Upper lobe of left lung (tissue), 6 donors: Measurements from ENCODE around the gene ATL2. TPM values are rescaled to one million over a fixed set of nuclear protein-coding genes. Genes with fewer than 3 reads are reported as not detected.

Source experiments
- ATAC-seq, 2 donors: fragments of 200-7000 bp; cut with Tn5 transposase; one replicate each; pipeline ENCODE4 v1.9.1; 2022; ENCODE audit warnings: mild to moderate bottlenecking in 2 of 2, moderate library complexity in 2 of 2; ENCODE audit not compliant: low FRiP score in 2 of 2
- DNase-seq, 2 donors: peaks; one replicate each; pipeline ENCODE4 v3.0.0-alpha.2; 2019 to 2020
- H3K27ac ChIP-seq, 4 donors: fragments of 200-600 bp; sonication (generic); one replicate each; pipeline ENCODE4 v1.5.1; 2016 to 2019
- H3K27me3 ChIP-seq, 4 donors: fragments of 200-600 bp; sonication (generic); one replicate each; pipeline ENCODE4 v1.5.1; 2017 to 2019
- H3K36me3 ChIP-seq, 4 donors: fragments of 200-600 bp; sonication (generic); one replicate each; pipeline ENCODE4 v1.5.1; 2016 to 2019
- H3K4me1 ChIP-seq, 4 donors: fragments of 200-600 bp; sonication (generic); one replicate each; pipeline ENCODE4 v1.5.1; 2018 to 2019
- H3K4me3 ChIP-seq, 4 donors: fragments of 200-600 bp; sonication (generic); one replicate each; pipeline ENCODE4 v1.5.1; 2017 to 2019; ENCODE audit warnings: mild to moderate bottlenecking in 2 of 4, moderate library complexity in 1 of 4
- H3K9me3 ChIP-seq, 4 donors: fragments of 200-600 bp; sonication (generic); one replicate each; pipeline ENCODE4 v1.5.1; 2018 to 2019
- CTCF ChIP-seq, 6 experiments: fragments of 450-650 bp in 4 of 6; fragments of 200-600 bp in 2 of 6; sonication (generic) in 2 of 6; IDR thresholded peaks; one replicate each; pipeline ENCODE4 v1.5.1; 2016 to 2019; ENCODE audit warnings: antibody characterized with exemption in 6 of 6
- EP300 ChIP-seq, 4 donors: sonication (generic); formaldehyde crosslinking; IDR thresholded peaks; one replicate each; pipeline ENCODE4 v1.5.1; 2017; ENCODE audit warnings: antibody characterized with exemption in 4 of 4, control low read depth in 2 of 4
- POLR2A ChIP-seq, 4 donors: fragments of 450-650 bp; IDR thresholded peaks; one replicate each; pipeline ENCODE4 v1.5.1; 2016 to 2017; ENCODE audit warnings: antibody characterized with exemption in 4 of 4, mild to moderate bottlenecking in 2 of 4
- POLR2AphosphoS5 ChIP-seq, 2 donors: sonication (generic); formaldehyde crosslinking; IDR thresholded peaks; one replicate each; pipeline ENCODE4 v1.5.1; 2017; ENCODE audit warnings: antibody characterized with exemption in 2 of 2
- WGBS, 2 donors: methylation state at CpG; one replicate each; pipeline ENCODE4 v1.1.5; 2017 to 2018; 5-methylcytosine and 5-hydroxymethylcytosine counted together
- total RNA-seq, 6 donors: library from RNA; depleted of rRNA in 4 of 6; stranded (reverse); fragments of >200 nt in 4 of 6; gene quantifications; one replicate each; pipeline versions ENCODE4 v1.1.0 to v1.2.1, GENCODE V29; 2016 to 2021
- donor health status: DM: no; HTN: no; CAD: no; lungs with moderate emphysema.
- donor health status: DM: no; HTN: yes; CAD: no; lungs with severe emphysema.

Gene ATL2
- total RNA-seq, 6 donors from 2014 or later, result 43.9 to 150 (median 68.1) TPM

- H3K36me3 ChIP-seq, result peaks cover 5 to 66% (median 23%) of the 10 kb centered on the region in 4 donors
- whole genome bisulfite sequencing, 2 donors, result 48 to 83% methylated on average over 2 to 3 of the region's 3 CpGs
- no peak overlapping the region for H3K4me3 ChIP-seq
- H3K27me3 ChIP-seq, result no peaks in the 10 kb centered on the region
- no peak for TF ChIP-seq CTCF (IDR thresholded peaks at IDR 0.05)
- ATAC-seq, result no peak
- peaks cover 0 to 10% (median 0%) of the 10 kb centered on the region in 4 donors for H3K4me1 ChIP-seq
- DNase-seq, result peak in 1 of 2 donors; percentile 28
- no peaks in the 10 kb centered on the region for H3K9me3 ChIP-seq
- H3K27ac ChIP-seq, result no peak overlapping the region
These were observed 75.6 kb downstream of the ATL2 start for GRCh38 chr2:38301340-38301968.

GRCh38 chr2:38298539-38298938, 78.5 kb downstream of the ATL2 start:
- no peak for TF ChIP-seq CTCF (IDR thresholded peaks at IDR 0.05)
- no peak for TF ChIP-seq POLR2A (IDR thresholded peaks at IDR 0.05)
- TF ChIP-seq EP300 (IDR thresholded peaks at IDR 0.05), result no peak
- TF ChIP-seq POLR2AphosphoS5 (IDR thresholded peaks at IDR 0.05), result no peak
- H3K4me1 ChIP-seq, result peaks cover 0 to 10% (median 0%) of the 10 kb centered on the region in 4 donors
- ATAC-seq (no peak), DNase-seq (no peak)
- H3K9me3 ChIP-seq, result no peaks in the 10 kb centered on the region
- no peak overlapping the region for H3K4me3 ChIP-seq
- no peak overlapping the region for H3K27ac ChIP-seq
- no peaks in the 10 kb centered on the region for H3K27me3 ChIP-seq
- peaks cover 9 to 69% (median 27%) of the 10 kb centered on the region in 4 donors for H3K36me3 ChIP-seq
- 91 to 98% methylated on average over 2 of the region's 2 CpGs for WGBS, 2 donors

- WGBS, 2 donors, result 85 to 87% methylated on average over 7 of the region's 7 CpGs
- no peak overlapping the region for H3K4me3 ChIP-seq
- TF ChIP-seq EP300 (IDR thresholded peaks at IDR 0.05) (no peak), CTCF (IDR thresholded peaks at IDR 0.05) (no peak), POLR2AphosphoS5 (IDR thresholded peaks at IDR 0.05) (no peak), POLR2A (IDR thresholded peaks at IDR 0.05) (no peak)
- H3K4me1 ChIP-seq, result no peaks in the 10 kb centered on the region
- no peaks in the 10 kb centered on the region for H3K9me3 ChIP-seq
- no peaks in the 10 kb centered on the region for H3K27me3 ChIP-seq
- ATAC-seq, result no peak
- H3K27ac ChIP-seq, result no peak overlapping the region
- no peak for DNase-seq
- H3K36me3 ChIP-seq, result peaks cover 9 to 54% (median 22%) of the 10 kb centered on the region in 4 donors
These were observed 80.8 kb downstream of the ATL2 start for GRCh38 chr2:38296197-38296780.

GRCh38 chr2:38294597-38294996, 82.5 kb downstream of the ATL2 start:
- H3K9me3 ChIP-seq, result no peaks in the 10 kb centered on the region
- ATAC-seq (no peak), DNase-seq (no peak)
- H3K4me1 ChIP-seq, result no peaks in the 10 kb centered on the region
- H3K4me3 ChIP-seq, result no peak overlapping the region
- H3K27me3 ChIP-seq, result no peaks in the 10 kb centered on the region
- TF ChIP-seq POLR2AphosphoS5 (IDR thresholded peaks at IDR 0.05), result no peak
- TF ChIP-seq POLR2A (IDR thresholded peaks at IDR 0.05), result no peak
- H3K36me3 ChIP-seq, result peaks cover 9 to 44% (median 21%) of the 10 kb centered on the region in 4 donors
- no peak overlapping the region for H3K27ac ChIP-seq

GRCh38 chr2:38293152-38293865, 83.8 kb downstream of the ATL2 start:
- no peak for TF ChIP-seq POLR2A (IDR thresholded peaks at IDR 0.05)
- TF ChIP-seq EP300 (IDR thresholded peaks at IDR 0.05), result no peak
- TF ChIP-seq CTCF (IDR thresholded peaks at IDR 0.05), result no peak
- TF ChIP-seq POLR2AphosphoS5 (IDR thresholded peaks at IDR 0.05), result no peak
- DNase-seq, result no peak
- no peaks in the 10 kb centered on the region for H3K27me3 ChIP-seq
- H3K36me3 ChIP-seq, result peaks cover 9 to 31% (median 18%) of the 10 kb centered on the region in 4 donors
- no peak overlapping the region for H3K4me3 ChIP-seq
- H3K27ac ChIP-seq, result no peak overlapping the region
- no peaks in the 10 kb centered on the region for H3K4me1 ChIP-seq
- H3K9me3 ChIP-seq, result no peaks in the 10 kb centered on the region
- ATAC-seq, result no peak
- 95 to 96% methylated on average over 7 of the region's 7 CpGs for WGBS, 2 donors
